IPS-18a (cell line): Measurements from ENCODE around the gene PNLIPRP1.

ENCODE experiments used
- H3K27ac ChIP-seq: one replicate; pipeline ENCODE4 v1.5.1; 2013; ENCODE audit warnings: low read length
- H3K27me3 ChIP-seq: one replicate; pipeline ENCODE4 v1.6.1; 2013; ENCODE audit warnings: mild to moderate bottlenecking, low read length; ENCODE audit not compliant: control insufficient read depth, insufficient read depth
- H3K36me3 ChIP-seq: one replicate; pipeline ENCODE4 v1.6.1; 2013; ENCODE audit warnings: low read depth, low read length; ENCODE audit not compliant: control insufficient read depth
- H3K4me1 ChIP-seq: one replicate; pipeline ENCODE4 v1.6.1; 2013; ENCODE audit warnings: low read depth, low read length; ENCODE audit not compliant: control insufficient read depth
- H3K4me3 ChIP-seq: one replicate; pipeline ENCODE4 v1.5.1; 2013; ENCODE audit warnings: low read length
- H3K9ac ChIP-seq: one replicate; pipeline ENCODE4 v1.6.1; 2013; ENCODE audit warnings: mild to moderate bottlenecking, low read length, moderate library complexity
- H3K9me3 ChIP-seq: one replicate; pipeline ENCODE4 v1.6.1; 2013; ENCODE audit warnings: low read depth, low read length; ENCODE audit not compliant: control insufficient read depth

The PNLIPRP1 gene

DNA sequence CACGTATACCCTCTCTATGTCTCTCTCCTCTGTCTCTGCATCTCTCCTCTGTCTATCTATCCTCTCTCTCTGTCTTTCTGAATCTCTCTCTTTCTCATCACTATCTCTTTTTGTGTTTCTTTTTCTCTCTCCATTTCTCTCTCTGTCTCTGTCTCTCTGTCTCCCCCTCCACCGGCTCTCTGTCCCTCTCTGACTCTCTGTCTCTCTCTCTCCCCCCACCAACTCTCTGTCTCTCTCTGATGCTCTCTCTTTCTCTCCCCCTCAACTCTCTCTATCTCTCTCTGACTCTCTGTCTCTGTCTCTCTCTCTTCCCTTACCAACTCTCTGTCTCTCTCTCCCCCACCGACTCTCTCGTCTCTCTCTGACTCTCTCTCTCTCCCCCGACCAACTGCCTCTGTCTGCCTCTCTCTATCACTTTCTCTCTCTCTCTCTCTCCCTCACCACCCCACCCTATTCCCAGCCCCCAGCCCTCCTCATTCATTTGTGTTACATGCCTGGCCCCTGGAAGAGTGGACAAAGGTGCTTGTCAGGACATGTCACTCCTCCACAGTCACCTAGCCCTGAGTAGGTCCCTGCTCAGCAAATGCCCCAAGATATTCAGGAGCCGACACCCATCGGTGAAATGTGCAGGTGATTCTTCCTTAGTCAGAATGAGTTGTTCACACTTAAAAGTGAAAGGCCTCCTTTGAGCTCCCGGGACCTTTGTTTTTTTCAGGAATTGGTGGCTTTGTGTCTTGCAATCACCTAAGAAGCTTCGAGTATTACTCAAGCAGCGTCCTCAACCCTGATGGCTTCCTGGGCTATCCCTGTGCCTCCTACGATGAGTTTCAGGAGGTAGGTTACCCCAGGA lies 43.6 kb downstream of the PNLIPRP1 start:
- H3K27me3 ChIP-seq = peaks cover 5% of the 10 kb centered on the region
- H3K4me3 ChIP-seq = no peak overlapping the region
- no peak overlapping the region for H3K9ac ChIP-seq
- H3K4me1 ChIP-seq = no peaks in the 10 kb centered on the region
- no peaks in the 10 kb centered on the region for H3K9me3 ChIP-seq
- H3K27ac ChIP-seq = no peak overlapping the region
- no peaks in the 10 kb centered on the region for H3K36me3 ChIP-seq

- Histone ChIP-seq H3K9me3 (no peaks in the 10 kb centered on the region), H3K4me1 (no peaks in the 10 kb centered on the region), H3K36me3 (no peaks in the 10 kb centered on the region), H3K27me3 (no peaks in the 10 kb centered on the region), H3K4me3 (no peak overlapping the region), H3K9ac (no peak overlapping the region), H3K27ac (no peak overlapping the region)
Measured at GRCh38 chr10:116636385-116636784, 45.6 kb downstream of the PNLIPRP1 start.

- Histone ChIP-seq H3K4me1 (no peaks in the 10 kb centered on the region), H3K27ac (no peak overlapping the region), H3K4me3 (no peak overlapping the region), H3K9me3 (no peaks in the 10 kb centered on the region), H3K36me3 (no peaks in the 10 kb centered on the region), H3K27me3 (no peaks in the 10 kb centered on the region), H3K9ac (no peak overlapping the region)
Measured at GRCh38 chr10:116636976-116637375, 46.2 kb downstream of the PNLIPRP1 start.

DNA sequence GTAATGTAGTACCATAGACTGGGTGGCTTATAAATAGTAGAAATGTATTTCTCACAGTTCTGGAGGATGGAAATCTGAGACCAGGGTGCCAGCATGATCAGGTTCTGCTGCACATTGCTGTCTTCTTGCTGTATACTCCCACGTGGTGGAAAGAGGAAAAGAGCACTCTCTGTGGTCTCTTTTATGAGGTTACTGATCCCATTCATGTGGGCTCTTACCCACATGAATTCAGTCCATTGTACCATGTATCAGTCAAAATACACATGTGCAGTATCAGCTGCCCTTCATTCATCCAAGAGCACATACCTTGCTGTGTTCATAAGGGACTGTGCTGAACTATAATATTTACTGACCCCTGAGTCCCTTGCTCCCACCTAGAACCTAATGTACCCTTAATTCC lies 47.1 kb downstream of the PNLIPRP1 start:
- H3K9me3 ChIP-seq = no peaks in the 10 kb centered on the region
- no peak overlapping the region for H3K4me3 ChIP-seq
- no peaks in the 10 kb centered on the region for H3K27me3 ChIP-seq
- H3K9ac ChIP-seq = no peak overlapping the region
- no peaks in the 10 kb centered on the region for H3K4me1 ChIP-seq
- no peaks in the 10 kb centered on the region for H3K36me3 ChIP-seq
- no peak overlapping the region for H3K27ac ChIP-seq

DNA sequence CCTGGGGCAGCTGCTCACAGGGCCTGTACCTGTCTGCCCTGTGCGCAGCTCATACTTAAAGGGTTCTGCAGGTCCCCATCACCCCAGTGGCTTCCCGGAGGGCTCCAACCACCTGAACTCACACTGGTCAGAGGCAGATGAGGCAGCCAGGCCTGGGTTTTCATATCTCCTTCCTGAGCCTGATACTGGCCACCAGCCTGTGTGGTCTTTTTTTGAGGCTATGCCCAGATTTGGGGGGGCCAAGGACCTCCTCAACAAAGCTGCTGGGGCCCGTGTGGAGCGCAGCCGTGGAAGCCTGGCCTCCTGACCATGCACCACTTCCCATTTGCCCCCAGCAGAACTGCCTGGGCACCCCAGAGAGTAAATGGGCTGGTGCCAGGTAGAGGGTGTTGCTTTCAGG lies 55.7 kb downstream of the PNLIPRP1 start:
- Histone ChIP-seq H3K27ac (no peak overlapping the region), H3K27me3 (no peaks in the 10 kb centered on the region), H3K4me3 (no peak overlapping the region), H3K4me1 (no peaks in the 10 kb centered on the region), H3K9ac (no peak overlapping the region), H3K9me3 (no peaks in the 10 kb centered on the region), H3K36me3 (no peaks in the 10 kb centered on the region)

- Histone ChIP-seq H3K27me3 (no peaks in the 10 kb centered on the region), H3K4me1 (no peaks in the 10 kb centered on the region), H3K36me3 (no peaks in the 10 kb centered on the region), H3K4me3 (no peak overlapping the region), H3K9me3 (no peaks in the 10 kb centered on the region), H3K27ac (no peak overlapping the region), H3K9ac (no peak overlapping the region)
Measured at GRCh38 chr10:116648903-116649302, 58.1 kb downstream of the PNLIPRP1 start.

GRCh38 chr10:116653885-116654284 lies 63.1 kb downstream of the PNLIPRP1 start:
- no peaks in the 10 kb centered on the region for H3K36me3 ChIP-seq
- H3K9me3 ChIP-seq = no peaks in the 10 kb centered on the region
- H3K27ac ChIP-seq = no peak overlapping the region
- H3K4me1 ChIP-seq = no peaks in the 10 kb centered on the region
- H3K9ac ChIP-seq = no peak overlapping the region
- H3K27me3 ChIP-seq = no peaks in the 10 kb centered on the region
- no peak overlapping the region for H3K4me3 ChIP-seq

DNA sequence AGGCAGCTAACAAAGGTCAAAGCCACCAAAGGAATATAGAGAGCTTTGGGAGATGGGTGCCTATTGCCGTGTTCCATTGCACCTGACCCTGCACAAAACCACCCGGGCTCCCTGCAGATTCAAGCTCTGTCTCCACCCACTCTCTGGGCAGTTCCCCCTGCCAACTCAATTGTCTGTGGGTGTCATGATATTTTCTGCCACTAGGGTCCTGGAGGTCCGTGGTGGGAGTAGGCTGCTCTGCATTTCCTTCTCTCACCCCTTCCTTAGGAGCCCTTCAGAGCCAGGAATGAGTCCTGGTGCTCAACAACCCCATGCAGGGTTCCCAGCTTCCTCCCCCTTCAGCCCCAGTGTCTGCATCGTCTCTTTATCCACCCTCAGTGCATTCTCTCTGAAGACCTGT lies 64.1 kb downstream of the PNLIPRP1 start:
- Histone ChIP-seq H3K27ac (no peak overlapping the region), H3K27me3 (no peaks in the 10 kb centered on the region), H3K36me3 (no peaks in the 10 kb centered on the region), H3K4me1 (no peaks in the 10 kb centered on the region), H3K9me3 (no peaks in the 10 kb centered on the region), H3K4me3 (no peak overlapping the region), H3K9ac (no peak overlapping the region)

DNA sequence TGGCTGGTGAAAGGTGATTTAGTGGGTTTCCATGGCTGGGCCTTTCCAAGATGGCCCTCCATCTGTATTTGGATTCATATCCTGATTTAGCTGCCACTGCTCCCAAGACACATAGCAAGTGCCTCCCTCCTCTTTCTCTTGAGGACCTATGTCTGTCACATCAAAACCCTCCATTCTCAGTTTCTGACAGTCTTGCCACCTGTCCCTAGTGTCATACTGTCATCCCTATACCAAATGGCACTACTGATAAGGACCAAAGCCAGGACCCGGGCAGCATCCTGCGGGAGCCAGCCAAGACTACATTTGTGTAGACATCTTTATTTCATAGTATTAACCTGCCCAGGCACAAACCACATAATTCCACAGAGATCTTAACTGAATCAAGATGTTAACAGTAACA lies 64.8 kb downstream of the PNLIPRP1 start:
- H3K27ac ChIP-seq = no peak overlapping the region
- no peaks in the 10 kb centered on the region for H3K27me3 ChIP-seq
- no peaks in the 10 kb centered on the region for H3K9me3 ChIP-seq
- no peaks in the 10 kb centered on the region for H3K4me1 ChIP-seq
- H3K4me3 ChIP-seq = no peak overlapping the region
- no peaks in the 10 kb centered on the region for H3K36me3 ChIP-seq
- no peak overlapping the region for H3K9ac ChIP-seq

DNA sequence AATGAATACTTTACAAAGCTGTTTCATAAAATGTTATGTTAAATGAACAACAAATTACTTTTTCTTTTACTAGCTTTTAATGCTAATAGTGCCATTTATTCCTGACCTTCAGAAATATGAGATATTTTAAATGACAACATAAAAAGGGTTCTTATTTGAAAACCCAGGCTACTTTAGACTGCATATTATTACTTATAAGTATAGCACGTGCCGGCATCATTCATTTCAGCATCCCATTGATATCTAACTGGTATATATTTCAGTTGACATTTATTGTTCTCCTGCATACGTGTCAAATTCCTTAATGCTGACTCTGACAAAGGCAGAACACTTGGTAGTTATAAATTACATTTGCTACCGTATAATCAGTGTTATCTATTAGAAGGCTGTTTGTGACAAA lies 65.3 kb downstream of the PNLIPRP1 start:
- Histone ChIP-seq H3K27ac (no peak overlapping the region), H3K36me3 (no peaks in the 10 kb centered on the region), H3K4me3 (no peak overlapping the region), H3K27me3 (no peaks in the 10 kb centered on the region), H3K9me3 (no peaks in the 10 kb centered on the region), H3K9ac (no peak overlapping the region), H3K4me1 (no peaks in the 10 kb centered on the region)

DNA sequence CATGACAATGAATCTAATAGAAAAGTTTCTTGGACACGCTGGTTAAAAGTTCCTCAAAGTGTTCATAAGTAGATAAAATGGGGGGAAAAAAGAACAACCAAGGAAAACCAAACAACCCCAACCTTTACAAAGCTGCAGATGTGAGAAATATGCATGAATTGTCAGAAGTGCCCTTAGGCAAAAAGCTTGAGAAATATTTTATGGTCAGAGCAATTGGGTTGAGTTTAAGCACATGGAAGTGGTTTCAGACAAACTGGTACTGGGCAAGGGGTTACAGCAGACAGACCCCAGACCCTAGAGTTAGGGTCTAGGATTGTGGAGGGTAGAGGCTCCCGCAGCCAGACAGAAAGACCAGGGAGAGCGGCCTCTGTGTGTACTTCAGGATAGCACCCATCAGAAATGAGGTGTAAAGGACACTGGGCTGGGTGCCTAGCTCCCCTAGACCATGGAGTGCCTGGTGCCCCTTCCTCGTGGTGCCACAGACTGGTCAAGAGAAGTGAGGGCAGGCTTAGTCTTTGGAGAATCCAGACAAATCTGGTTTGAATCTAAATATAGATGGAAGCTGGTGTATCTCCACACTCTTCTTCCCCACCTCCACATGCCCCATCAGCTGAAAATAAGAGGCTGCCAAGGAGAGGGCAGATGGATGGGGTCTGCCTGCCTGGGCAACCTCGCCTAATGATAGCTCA lies 67.2 kb downstream of the PNLIPRP1 start:
- H3K9me3 ChIP-seq = no peaks in the 10 kb centered on the region
- no peak overlapping the region for H3K4me3 ChIP-seq
- no peaks in the 10 kb centered on the region for H3K4me1 ChIP-seq
- no peaks in the 10 kb centered on the region for H3K27me3 ChIP-seq
- H3K27ac ChIP-seq = no peak overlapping the region
- no peaks in the 10 kb centered on the region for H3K36me3 ChIP-seq
- no peak overlapping the region for H3K9ac ChIP-seq
